GM12872 (cell line): ENCODE data around the gene CEMIP.

Source experiments
- TF ChIP-seq, protein P1 (sequence below): IDR thresholded peaks from 3 replicates; pipeline ENCODE4 v1.5.1; 2011; ENCODE audit warnings: low read depth, mild to moderate bottlenecking, low read length, moderate library complexity; ENCODE audit not compliant: insufficient read depth

The CEMIP gene

DNA sequence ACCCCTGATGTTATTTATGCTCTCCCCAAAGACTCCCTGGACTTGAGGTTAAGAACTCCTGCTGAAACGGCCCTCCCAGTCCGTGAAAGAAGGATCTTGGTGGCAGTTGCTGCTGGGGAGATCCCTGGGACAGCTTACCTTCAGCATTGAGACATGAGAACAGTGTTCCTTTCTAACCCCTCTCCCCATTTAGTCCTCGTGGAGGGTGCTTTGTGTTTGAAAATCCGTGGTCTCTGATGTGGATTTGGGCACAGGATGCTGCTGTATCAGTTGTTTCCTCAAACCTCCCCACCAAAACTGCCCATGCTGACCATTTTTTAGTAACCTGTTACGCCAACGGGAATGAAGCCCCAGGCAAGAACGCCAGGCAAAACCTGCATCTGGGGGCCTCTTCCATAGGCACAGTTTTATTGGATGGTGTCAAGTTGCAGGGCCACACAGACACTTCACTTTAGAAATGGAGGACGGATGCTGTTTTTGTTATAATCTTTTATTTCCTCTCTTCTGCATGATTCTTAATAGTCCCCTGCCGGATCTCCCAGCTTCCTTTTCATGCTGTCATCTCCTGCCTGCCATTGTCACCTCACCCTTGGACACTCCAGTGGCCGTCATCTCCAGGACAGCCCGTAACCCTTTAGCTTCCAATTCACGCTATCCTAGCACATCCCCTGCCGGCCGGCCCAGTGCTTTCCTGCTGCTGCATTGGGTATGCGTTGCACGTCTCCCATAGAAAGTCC lies 31.7 kb upstream of the CEMIP start:
- TF ChIP-seq, protein P1, sequence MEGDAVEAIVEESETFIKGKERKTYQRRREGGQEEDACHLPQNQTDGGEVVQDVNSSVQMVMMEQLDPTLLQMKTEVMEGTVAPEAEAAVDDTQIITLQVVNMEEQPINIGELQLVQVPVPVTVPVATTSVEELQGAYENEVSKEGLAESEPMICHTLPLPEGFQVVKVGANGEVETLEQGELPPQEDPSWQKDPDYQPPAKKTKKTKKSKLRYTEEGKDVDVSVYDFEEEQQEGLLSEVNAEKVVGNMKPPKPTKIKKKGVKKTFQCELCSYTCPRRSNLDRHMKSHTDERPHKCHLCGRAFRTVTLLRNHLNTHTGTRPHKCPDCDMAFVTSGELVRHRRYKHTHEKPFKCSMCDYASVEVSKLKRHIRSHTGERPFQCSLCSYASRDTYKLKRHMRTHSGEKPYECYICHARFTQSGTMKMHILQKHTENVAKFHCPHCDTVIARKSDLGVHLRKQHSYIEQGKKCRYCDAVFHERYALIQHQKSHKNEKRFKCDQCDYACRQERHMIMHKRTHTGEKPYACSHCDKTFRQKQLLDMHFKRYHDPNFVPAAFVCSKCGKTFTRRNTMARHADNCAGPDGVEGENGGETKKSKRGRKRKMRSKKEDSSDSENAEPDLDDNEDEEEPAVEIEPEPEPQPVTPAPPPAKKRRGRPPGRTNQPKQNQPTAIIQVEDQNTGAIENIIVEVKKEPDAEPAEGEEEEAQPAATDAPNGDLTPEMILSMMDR: no peak

DNA sequence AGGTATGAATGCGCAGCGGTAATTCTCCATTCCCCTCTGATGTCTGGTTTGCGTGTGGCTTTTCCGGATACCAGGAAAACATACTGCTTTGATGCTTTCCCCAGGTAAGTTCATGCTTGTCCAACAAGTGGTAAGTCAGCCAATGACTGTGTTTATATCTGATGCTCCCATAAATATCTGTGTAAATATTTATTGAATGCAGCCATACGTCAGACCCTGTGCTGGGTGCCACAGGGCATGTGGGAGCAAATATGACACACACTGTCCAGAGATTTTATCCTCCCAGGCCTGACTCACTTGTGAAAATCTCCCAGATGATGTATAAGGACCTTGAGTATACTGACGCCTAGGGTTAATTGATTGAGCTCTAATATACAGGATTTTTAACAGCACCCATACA lies 29.6 kb upstream of the CEMIP start:
- TF ChIP-seq, protein P1: no peak

DNA sequence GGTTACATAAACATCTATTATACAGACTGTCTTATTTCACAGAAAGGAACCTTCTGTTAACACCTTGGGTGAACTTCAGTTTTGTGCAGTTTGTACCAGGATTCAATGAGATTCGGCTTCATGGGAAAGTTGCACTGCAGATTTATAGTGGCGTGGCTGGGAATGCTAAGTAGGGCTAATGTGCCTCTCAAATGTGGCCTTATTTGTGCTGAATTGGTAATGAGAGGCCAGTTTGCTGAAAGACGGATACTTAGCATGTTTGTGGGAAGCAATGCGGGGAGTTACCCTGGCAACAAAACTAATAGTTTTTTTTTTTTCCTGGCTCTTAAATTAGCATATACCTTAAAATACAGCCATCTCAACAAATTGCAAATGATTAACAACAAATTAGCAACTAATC lies 28.6 kb upstream of the CEMIP start:
- TF ChIP-seq, protein P1: no peak

DNA sequence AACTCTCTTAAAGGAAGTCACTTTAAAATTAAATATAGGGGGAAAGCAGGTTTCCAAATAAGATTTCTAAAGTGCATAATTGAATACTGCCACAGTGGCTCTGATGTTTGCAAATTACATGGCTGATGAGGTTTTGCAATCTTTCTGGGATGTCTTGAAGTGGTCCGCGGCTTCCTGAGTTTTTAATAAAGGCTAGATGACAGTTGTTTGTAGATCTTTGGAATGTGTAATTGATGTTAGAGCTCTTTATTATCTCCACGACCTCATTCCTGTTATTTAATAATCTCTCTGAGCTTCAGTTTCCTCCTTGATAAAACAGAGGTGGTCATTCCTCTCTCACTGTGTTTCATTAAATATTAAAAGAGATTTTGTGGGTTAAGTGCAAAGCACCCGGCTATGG lies 27.0 kb upstream of the CEMIP start:
- TF ChIP-seq, protein P1: no peak

DNA sequence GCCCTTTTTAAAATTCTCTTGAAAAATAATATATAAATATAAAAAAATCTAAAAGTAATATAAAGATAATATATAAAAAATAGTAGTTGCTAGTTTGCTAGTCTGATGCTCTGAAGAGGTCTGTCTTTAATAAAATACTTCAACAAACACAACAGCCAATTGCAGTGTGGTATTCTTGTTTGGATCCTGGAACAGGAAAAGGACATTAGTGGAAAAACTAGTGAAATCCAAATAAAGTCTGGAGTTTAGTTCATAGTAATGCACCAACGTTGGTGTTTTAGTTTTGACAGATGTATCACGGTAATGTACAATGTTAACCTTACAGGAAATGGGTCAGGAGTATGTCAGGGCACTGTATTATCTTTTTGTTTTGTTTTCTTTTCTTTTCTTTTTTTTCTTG lies 26.0 kb upstream of the CEMIP start:
- TF ChIP-seq, protein P1: no peak

DNA sequence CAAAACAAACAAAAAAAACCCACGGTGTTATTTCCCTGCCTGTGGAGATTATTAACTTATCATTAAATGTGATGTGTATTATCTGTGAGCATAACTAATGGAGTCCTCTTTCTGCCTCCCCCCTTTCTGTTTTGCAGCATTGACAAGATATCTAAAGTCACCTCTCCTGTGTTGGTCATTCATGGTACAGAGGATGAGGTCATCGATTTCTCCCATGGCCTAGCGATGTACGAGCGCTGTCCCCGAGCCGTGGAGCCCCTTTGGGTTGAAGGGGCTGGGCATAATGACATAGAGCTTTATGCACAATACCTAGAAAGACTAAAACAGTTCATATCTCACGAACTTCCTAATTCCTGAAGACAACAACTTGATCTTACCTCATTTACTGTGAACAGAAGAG lies 25.2 kb upstream of the CEMIP start:
- TF ChIP-seq, protein P1: no peak

DNA sequence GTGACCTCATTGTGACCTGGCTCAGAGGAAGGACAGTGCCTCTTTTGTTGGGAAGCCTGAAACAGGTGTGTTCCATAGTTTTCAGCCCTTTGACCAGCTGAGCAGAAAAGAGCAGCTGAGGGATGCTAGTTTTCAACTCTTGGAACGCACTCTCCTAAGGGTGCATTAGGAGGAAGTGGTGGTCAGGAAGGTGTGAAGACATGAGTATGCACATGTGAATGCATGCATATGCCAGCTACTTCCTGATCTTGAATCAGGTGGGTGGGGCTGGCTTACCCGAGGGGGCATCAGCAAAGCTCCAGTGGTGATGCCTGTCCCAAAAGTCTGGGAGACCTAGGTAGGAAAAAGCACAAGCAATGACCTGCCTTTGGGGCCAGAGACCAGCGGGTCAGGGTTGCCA lies 23.3 kb upstream of the CEMIP start:
- TF ChIP-seq, protein P1: no peak
